Sigmoid colon (tissue), 7 donors: ENCODE measurements around the gene RBKS. TPM values are rescaled to one million over a fixed set of nuclear protein-coding genes. Genes with fewer than 3 reads are reported as not detected.

Experiments used
- DNase-seq: peaks from one replicate; pipeline ENCODE4 v3.0.0-alpha.2; 2019
- H3K27ac ChIP-seq, 4 donors: fragments of 200-600 bp; sonication (generic); one replicate each; pipeline ENCODE4 v1.5.1; 2016 to 2019; ENCODE audit warnings: mild to moderate bottlenecking in 1 of 4
- H3K27me3 ChIP-seq, 3 donors: fragments of 200-600 bp; sonication (generic); one replicate each; pipeline ENCODE4 v1.5.1; 2019; ENCODE audit warnings: mild to moderate bottlenecking in 1 of 3
- H3K36me3 ChIP-seq, 4 donors: fragments of 200-600 bp; sonication (generic); one replicate each; pipeline ENCODE4 v1.5.1; 2016 to 2019
- H3K4me1 ChIP-seq, 4 donors: fragments of 200-600 bp; sonication (generic); one replicate each; pipeline ENCODE4 v1.5.1; 2017 to 2019
- H3K4me3 ChIP-seq, 4 donors: fragments of 200-600 bp; sonication (generic); one replicate each; pipeline ENCODE4 v1.5.1; 2017 to 2019; ENCODE audit warnings: mild to moderate bottlenecking in 2 of 4, moderate library complexity in 1 of 4
- H3K9me3 ChIP-seq, 4 donors: fragments of 200-600 bp in 3 of 4; sonication (generic) in 3 of 4; one replicate each; pipeline versions ENCODE4 v1.5.1 to v1.6.1; 2013 to 2019
- EP300 ChIP-seq, 4 donors: sonication (generic); formaldehyde crosslinking; IDR thresholded peaks; one replicate each; pipeline ENCODE4 v1.6.1; 2017; ENCODE audit warnings: antibody characterized with exemption in 4 of 4
- POLR2A ChIP-seq, 2 donors: fragments of 450-650 bp; IDR thresholded peaks; one replicate each; pipeline ENCODE4 v1.6.1; 2016; ENCODE audit warnings: antibody characterized with exemption in 2 of 2, mild to moderate bottlenecking in 2 of 2, moderate library complexity in 2 of 2
- POLR2AphosphoS5 ChIP-seq, 4 donors: sonication (generic); formaldehyde crosslinking; IDR thresholded peaks; one replicate each; pipeline ENCODE4 v1.6.1; 2017; ENCODE audit warnings: antibody characterized with exemption in 4 of 4
- WGBS, 2 donors: extraction: QIAGEN DNeasy Blood & Tissue Kit; methylation state at CpG; one replicate each; pipeline ENCODE4 v1.1.7; 2013; 5-methylcytosine and 5-hydroxymethylcytosine counted together
- intact Hi-C: fragments of 100-400 bp; cut with DNase I; formaldehyde crosslinking; loops from one replicate; pipeline ENCODE4 v1.15.1; 2023
- polyA plus RNA-seq, 3 donors: library from polyadenylated mRNA; stranded (reverse); fragments of 200-250 nt; gene quantifications; one replicate each; pipeline ENCODE4 v1.2.3, GENCODE V29; 2013
- total RNA-seq, 4 donors: library from RNA; depleted of rRNA; stranded (reverse); fragments of >200 nt; gene quantifications; one replicate each; pipeline ENCODE4 v1.1.0, GENCODE V29; 2016
- TF ChIP-seq, protein P1 (sequence below), 4 experiments: fragments of 450-650 bp in 3 of 4; fragments of 200-600 bp in 1 of 4; IDR thresholded peaks; one replicate each; pipeline ENCODE4 v1.5.1; 2016 to 2019; ENCODE audit warnings: antibody characterized with exemption in 4 of 4, mild to moderate bottlenecking in 3 of 4, moderate library complexity in 2 of 4
- donor health status: healthy with polysubstance abuse.
- donor health status: Bipolar disorder and iron deficiency.
- donor health status: healthy.

Gene RBKS
- total and polyA plus RNA-seq, 7 donors = 0.55 to 28.0 (median 3.1) TPM

DNA sequence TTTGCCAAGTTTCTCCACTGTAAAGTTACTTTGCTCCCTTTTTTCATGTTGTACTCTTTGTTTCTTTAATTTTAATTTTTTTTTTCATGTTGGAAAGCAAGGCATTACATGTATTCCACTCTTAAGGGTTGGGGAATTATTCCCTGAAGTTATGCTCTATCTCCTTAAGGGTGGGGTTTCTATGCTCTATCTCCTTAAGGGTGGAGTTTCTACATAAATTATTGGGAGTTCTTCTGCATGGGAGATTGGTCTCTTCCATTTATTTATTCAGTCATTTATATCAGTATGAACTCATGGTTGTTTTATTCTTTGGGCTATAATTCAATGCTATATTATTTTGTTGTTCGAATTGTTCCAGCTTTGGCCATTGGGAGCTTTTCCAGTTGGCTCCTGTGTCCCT lies 107.5 kb downstream of the RBKS start:
- Histone ChIP-seq H3K27ac (no peak overlapping the region), H3K4me3 (no peak overlapping the region), H3K36me3 (peaks cover 0 to 5% (median 0%) of the 10 kb centered on the region in 4 donors), H3K9me3 (no peaks in the 10 kb centered on the region), H3K4me1 (peaks cover 0 to 31% (median 26%) of the 10 kb centered on the region in 4 donors), H3K27me3 (no peaks in the 10 kb centered on the region)
- intact Hi-C loops = no loop called here
- DNase-seq = no peak
- no peak for TF ChIP-seq POLR2AphosphoS5 (IDR thresholded peaks at IDR 0.05)
- TF ChIP-seq, protein P1, sequence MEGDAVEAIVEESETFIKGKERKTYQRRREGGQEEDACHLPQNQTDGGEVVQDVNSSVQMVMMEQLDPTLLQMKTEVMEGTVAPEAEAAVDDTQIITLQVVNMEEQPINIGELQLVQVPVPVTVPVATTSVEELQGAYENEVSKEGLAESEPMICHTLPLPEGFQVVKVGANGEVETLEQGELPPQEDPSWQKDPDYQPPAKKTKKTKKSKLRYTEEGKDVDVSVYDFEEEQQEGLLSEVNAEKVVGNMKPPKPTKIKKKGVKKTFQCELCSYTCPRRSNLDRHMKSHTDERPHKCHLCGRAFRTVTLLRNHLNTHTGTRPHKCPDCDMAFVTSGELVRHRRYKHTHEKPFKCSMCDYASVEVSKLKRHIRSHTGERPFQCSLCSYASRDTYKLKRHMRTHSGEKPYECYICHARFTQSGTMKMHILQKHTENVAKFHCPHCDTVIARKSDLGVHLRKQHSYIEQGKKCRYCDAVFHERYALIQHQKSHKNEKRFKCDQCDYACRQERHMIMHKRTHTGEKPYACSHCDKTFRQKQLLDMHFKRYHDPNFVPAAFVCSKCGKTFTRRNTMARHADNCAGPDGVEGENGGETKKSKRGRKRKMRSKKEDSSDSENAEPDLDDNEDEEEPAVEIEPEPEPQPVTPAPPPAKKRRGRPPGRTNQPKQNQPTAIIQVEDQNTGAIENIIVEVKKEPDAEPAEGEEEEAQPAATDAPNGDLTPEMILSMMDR (IDR thresholded peaks at IDR 0.05) = no peak
- no peak for TF ChIP-seq POLR2A (IDR thresholded peaks at IDR 0.05)
- no peak for TF ChIP-seq EP300 (IDR thresholded peaks at IDR 0.05)
- 90 to 97% methylated on average over 1 of the region's 1 CpG for WGBS, 2 donors

DNA sequence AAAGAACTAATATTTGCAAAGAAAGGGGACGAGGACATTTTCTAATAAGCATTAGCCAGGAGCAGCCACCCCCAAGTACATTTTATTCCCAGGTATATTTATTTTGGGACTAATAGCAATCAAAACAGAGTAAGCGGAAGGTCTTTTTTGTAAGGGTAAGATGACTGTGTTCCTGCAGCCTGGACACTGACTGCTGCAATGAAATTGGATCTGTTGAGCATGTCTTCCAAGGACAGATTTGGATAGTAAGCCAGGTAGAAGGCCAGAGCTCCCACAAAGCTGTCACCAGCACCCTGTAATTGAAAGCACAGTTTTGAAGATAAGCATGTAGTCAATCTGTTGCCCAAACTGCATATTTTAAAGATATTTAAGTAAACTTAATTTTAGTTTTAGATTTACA lies 108.7 kb downstream of the RBKS start:
- no peaks in the 10 kb centered on the region for H3K9me3 ChIP-seq
- DNase-seq = no peak
- H3K27ac ChIP-seq = peak overlapping the region; percentile 66 to 96 (median 94)
- peaks cover 0 to 42% (median 38%) of the 10 kb centered on the region in 4 donors for H3K4me1 ChIP-seq
- intact Hi-C loops = no loop called here
- H3K27me3 ChIP-seq = no peaks in the 10 kb centered on the region
- TF ChIP-seq POLR2AphosphoS5 (IDR thresholded peaks at IDR 0.05) = no peak
- no peak for TF ChIP-seq POLR2A (IDR thresholded peaks at IDR 0.05)
- TF ChIP-seq EP300 (IDR thresholded peaks at IDR 0.05) = no peak
- TF ChIP-seq, protein P1 (IDR thresholded peaks at IDR 0.05) = no peak
- no peak overlapping the region for H3K4me3 ChIP-seq
- WGBS, 2 donors = 96 to 98% methylated on average over 2 of the region's 2 CpGs
- H3K36me3 ChIP-seq = peaks cover 0 to 5% (median 0%) of the 10 kb centered on the region in 4 donors

DNA sequence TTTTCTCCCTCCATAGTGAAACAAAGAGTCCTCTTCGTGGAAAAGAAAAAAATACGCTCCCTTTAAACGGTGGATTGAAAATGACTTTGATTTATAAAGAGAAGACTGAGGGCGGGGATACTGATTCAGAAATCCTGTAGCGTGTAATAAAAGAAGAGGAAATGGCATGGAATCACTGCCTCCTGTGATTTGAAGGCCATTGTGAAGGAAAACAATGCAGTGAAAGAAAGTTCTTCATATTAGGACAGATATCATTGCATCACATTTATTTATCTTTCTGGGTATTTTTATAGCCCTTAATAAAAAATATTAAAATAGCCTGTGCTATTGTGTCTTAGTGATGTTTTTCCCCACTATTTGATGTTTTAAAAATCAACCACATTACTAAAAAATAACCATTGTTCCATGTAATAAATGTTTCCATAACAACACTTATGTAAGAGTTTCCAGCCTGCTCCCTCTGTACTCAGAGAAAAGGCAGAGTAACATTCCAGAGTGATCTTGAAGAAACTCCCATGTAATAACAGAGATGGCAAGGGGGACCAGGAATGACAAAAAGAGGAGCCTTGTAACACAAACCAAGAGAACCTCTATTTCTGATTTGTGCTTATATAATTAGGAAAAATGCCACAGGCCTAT lies 110.7 kb downstream of the RBKS start:
- H3K4me1 ChIP-seq = peaks cover 0 to 61% (median 57%) of the 10 kb centered on the region in 4 donors

DNA sequence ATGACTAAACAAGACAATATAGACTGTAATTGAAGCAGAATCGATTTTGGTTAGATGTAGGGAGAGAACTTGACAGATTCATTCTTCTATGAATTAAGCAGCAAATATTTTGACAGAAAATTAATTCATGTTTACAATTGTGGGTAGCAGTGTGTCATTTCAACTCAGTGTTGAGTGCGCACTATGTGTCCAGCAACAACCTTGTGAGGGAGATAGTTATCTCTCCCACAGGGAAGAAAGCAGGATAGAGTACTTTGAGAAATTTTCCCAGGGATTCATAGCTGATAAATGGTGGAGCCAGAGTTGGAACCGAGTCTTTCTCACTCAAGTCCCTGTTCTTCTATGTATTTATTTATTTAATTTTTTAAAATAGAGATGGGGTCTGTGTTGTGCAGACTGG lies 113.5 kb downstream of the RBKS start:
- DNase-seq = no peak
- TF ChIP-seq POLR2A (IDR thresholded peaks at IDR 0.05) = no peak
- TF ChIP-seq, protein P1 (IDR thresholded peaks at IDR 0.05) = no peak
- Histone ChIP-seq H3K4me1 (peaks cover 0 to 85% (median 80%) of the 10 kb centered on the region in 4 donors), H3K27ac (peak overlapping the region; percentile 69 to 96 (median 94)), H3K9me3 (no peaks in the 10 kb centered on the region), H3K36me3 (peaks cover 0 to 11% (median 0%) of the 10 kb centered on the region in 4 donors), H3K4me3 (no peak overlapping the region), H3K27me3 (no peaks in the 10 kb centered on the region)
- 91 to 92% methylated on average over 3 of the region's 3 CpGs for WGBS, 2 donors
- intact Hi-C loops = loop anchor here (5.0 to 10.0 kb wide), 2 partner anchors 54 to 388 kb away; no protein-coding TSS in a partner anchor

More for the DNA sequence above, 110.7 kb downstream of the RBKS start:
- Histone ChIP-seq H3K27me3 (no peaks in the 10 kb centered on the region), H3K36me3 (peaks cover 0 to 11% (median 0%) of the 10 kb centered on the region in 4 donors), H3K9me3 (no peaks in the 10 kb centered on the region), H3K27ac (peak overlapping the region; percentile 66 to 96 (median 94)), H3K4me3 (no peak overlapping the region)
- intact Hi-C loops = loop anchor here (2.0 to 10.0 kb wide), 3 partner anchors 57 to 615 kb away; no protein-coding TSS in a partner anchor
- no peak for DNase-seq
- TF ChIP-seq POLR2AphosphoS5 (IDR thresholded peaks at IDR 0.05) (peak in 2 of 4 donors; percentile 21 to 44), POLR2A (IDR thresholded peaks at IDR 0.05) (no peak), EP300 (IDR thresholded peaks at IDR 0.05) (peak in 1 of 4 donors; percentile 12)
- TF ChIP-seq, protein P1 (IDR thresholded peaks at IDR 0.05) = no peak
- WGBS, 2 donors = 65 to 76% methylated on average over 5 of the region's 5 CpGs
